DMS114 treated with DMSO at 0.1 percent for 48 hours (cell line): Measurements from ENCODE around the gene AGPAT1.
"Not testable (repeated sequence)": the region's sequence is repeated elsewhere in the genome, so short reads cannot be mapped to it uniquely, and the experiment has no call there.

Experiments
- DNase-seq: peaks from one replicate; lab custom pipeline; 2025; ENCODE audit not compliant: unreplicated experiment; lab: John Stamatoyannopoulos, UW

AGPAT1 gene

DNA sequence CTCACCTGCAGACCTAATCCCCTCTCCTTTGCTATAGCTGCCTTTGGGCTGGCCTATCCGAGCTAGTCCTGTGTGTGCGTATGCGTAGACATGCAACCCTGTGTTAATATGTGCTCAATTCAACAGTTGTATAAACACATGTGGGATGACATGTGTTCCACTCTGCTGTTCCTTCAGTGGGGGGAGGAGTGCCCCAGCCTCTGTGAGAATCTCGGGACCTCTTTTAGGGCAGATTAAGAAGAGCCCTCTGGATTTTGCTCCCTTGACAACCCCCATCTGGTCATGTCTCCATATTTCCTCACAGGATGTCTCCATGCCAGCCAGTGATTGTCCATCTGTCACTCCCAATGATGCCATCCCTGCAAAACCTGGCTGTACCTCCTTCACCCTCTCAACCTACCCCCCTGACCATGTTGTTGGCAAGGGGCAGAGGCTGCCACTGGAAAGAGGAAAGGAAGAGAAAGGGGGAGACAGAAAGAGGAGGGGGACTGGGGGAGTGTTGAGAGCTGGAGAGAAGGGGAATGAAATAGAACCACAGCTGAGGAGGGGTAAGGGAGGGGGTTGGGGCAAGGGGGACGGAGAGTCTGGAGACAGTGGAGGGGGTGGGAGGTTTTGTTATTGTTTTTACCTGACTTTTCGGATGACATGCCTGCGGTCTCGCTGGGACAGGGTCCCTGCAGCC lies 24.6 kb downstream of the AGPAT1 start:
- no peak for DNase-seq

DNA sequence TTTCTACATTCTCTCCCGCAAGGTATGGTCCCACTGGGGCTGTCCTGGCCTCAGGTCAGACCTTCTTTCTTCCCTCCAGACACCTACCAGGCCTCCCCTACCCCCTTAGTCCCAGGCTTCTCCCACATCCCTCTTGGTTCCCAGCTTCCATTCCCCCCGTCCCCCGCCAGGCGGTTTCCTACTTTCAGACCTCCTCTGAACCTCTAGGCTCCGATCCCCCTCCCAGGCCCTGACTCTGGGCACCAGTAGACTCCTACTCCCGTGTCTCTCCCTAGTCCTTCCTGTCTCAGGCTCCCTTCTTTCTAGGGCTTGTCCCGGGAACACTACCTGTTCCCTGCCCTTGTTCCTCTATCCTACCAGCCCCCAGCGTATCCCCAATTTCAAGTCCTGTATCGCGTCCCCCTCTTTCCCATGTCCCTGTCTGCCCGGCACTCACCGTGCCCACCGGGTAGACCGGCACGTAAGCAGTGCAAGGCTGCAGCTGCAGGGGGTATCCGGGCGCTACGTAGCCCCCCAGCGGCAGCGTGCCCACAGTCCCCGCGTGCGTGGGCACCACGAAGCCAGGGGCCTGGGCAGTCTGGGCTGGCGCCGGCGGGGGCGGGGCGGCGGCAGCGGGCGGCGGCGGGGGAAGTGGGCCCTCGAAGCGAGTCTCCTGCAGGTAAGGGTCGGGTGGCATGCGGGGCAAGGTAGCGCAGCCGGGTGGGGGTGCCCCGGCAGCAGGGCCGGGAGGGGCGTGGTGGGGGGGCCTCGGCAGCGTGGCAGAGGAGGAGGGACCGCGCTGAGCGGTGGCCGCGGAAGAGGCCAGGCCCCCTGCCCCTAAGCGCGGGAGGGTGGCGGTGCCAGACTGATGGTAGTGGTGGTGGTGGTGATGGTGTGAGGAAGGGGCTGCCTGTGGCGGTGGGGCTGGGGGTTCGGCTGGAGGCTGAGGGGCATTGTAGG lies 25.7 kb downstream of the AGPAT1 start:
- DNase-seq: no peak

DNA sequence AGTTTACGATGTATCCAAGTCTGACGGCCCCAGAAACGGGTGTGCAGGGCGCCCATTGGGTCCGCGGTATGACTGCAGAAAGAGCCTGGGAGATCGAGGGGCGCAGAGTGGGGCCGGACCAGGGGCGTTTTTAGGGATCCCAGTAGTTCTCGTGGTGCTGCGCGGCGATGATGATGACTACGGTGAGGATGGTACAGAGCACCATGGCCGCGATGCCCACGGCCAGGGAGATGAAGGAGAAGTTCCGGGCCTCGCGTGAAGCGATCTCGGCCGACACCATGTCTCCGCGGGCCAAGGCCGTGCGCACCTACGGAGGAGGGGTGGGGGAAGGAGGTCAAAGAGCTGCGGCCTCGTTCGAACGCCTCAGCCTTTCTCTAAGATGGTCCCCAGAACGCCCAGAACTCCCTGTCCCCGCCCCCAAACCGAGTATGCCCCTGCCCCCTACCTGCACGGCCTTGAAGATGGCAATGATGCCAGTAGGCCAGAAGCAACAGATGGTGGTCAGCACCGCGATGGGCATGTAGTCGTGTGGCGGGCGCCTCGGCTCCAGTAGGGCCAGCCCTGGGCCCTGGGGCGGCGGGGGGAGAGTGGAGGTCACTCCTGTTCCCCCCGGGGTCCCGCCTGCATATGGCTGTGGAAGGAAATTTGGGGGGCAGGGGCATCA lies 26.7 kb downstream of the AGPAT1 start:
- no peak for DNase-seq

DNA sequence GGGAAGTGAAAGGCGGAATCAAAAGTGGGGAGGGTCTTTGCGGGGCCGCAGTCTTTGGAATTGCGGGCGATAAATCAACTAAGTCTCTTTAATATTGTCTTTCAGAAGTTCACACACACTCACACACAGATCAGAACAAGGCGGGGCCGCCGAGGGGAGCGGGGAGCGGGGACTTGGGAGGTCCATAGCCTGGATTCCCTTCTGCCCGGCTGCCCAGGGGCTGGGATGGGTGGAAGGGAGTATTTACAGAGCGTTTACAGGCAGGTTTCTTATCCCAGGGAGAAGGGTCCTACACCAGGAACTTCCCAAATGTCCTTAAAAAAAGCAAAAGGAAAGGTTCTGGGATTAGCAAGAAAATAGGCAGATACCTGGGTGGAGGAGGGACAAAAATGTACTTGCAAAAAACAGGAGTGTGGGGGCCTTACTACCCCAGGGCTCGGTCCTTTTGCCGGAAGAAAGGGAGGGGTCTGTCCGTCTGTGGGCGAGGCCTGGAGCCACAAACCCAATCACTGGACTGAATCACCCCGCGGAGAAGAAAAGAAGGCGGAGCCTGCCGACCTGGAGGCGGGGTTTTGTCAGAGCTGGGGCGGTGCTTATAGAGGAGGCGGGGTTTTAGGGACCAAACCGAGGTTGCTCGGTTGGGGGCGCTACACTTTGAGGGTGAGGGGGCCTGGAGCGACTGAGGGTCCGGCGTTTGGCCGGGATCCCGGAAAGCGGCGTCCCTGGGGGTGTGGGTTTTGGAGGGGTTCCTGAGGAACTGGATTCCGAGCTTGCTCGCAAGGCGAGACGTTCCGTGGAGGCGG lies 27.4 kb downstream of the AGPAT1 start:
- no peak for DNase-seq

DNA sequence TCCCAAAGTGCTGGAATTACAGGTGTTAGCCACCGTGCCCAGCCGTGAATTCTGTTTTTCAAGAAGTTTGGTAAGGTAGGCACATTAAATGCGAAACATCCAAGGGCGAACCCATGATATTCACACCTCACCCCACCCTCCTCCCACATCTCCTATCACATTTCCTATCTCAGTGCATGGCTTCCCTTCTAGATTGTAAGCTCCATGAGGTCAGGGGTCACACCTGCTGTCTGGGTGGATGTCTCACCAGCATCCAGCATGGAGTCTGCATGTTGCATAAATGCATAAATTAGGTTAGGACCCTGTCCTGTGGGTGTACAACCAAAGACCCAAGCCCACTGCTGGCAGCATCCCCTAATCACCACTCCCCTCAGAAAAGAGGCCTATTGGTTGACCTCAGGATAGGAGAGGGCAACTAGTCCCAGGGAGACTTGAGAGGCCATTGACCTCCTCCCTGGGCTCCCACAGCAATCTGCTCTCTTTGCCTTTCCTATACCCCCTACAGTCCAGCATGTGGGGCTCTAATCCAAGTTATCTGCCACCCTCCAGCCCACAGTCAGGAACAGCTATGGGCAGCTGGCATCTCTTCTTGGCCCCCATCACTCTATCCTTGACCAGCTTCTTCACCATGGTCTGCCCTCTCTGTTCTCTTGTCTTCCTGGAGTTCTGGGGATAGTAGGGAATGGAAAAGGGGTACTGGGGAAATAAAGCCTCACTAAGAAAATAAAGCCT lies 28.3 kb downstream of the AGPAT1 start:
- DNase-seq: no peak

DNA sequence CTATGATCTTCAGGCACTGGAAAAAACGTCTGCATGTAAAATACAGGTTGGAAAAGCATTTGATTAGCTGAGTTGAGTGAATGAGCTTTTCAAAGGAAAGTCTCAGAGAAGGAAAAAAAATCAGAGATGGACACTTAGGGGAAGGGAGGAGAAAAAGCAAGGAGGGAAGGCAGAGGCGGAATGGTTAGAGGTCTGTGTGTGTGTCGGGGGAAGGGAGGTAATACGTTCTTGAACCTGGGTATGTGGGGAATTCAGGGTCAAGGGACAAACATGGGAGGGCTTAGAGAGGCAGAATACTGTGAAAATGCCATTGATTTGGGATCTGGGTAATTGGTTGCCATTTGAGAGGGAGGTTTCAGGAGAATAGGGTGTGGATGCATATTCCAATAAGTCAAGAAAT lies 29.2 kb downstream of the AGPAT1 start:
- no peak for DNase-seq

DNA sequence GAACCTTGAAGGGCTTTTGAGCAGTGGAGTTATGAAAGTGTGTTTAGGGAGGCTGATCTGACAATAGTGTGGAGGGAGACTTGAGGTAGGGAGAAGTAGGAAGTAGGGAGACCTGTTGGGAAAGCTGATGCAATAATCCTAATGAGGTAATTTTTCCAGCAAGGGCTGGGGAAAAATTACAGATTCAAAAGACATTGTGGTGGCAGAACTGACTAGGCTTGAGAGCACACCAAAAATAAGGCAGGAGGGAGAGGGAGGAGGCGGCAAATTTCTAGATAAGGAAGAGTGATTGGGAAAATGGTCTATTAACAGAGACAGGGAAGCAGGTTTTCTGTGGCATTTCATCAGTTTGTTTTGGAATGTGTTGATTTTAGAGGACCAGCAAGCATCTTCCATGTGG lies 29.6 kb downstream of the AGPAT1 start:
- DNase-seq: no peak

DNA sequence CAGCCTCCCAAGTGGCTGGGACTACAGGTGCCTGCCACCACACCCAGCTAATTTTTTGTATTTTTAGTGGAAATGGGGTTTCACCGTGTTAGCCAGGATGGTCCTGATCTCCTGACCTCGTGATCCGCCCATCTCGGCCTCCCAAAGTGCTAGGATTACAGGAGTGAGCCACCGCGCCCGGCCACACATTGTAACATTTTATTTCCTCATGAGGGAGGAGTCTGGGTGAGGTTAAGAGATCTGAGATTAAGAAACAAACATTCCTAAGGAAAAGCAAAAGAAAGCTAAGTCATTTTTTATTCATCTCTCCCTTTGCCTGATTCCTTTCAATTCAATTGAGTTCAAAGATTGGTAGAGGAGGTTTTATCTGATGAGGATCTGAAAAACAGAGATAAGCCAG lies 31.6 kb downstream of the AGPAT1 start:
- not testable (repeated sequence) for DNase-seq

DNA sequence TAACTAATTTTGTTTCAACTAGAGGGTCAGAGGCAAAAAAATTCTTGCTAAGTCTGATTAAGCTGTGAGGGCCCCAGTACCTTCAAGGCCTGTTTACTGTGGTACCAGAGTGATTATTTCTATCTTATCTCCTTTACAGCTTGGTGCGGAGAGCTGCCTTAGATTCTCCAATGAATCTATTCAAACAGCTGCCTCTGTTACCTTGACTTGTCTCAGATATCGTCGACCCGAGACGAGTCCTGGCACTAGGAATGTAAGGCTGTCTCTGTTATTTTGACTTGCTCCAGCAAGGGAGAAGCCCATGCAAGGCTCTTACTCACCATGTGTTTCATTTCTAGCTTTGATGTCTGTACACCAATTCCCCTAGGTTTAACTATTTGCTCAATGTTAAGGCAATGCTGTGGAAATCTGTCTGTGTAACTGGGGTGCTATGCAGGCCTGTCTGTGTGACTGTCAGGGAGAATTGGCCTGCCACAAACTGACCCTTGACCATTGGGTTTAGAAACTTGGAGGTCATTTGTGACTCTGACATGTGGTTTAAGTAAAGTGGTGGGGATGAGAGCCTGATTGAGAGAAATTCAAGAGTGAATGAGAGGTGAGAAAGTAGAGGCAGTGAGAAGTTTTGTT lies 35.4 kb downstream of the AGPAT1 start:
- DNase-seq: no peak

DNA sequence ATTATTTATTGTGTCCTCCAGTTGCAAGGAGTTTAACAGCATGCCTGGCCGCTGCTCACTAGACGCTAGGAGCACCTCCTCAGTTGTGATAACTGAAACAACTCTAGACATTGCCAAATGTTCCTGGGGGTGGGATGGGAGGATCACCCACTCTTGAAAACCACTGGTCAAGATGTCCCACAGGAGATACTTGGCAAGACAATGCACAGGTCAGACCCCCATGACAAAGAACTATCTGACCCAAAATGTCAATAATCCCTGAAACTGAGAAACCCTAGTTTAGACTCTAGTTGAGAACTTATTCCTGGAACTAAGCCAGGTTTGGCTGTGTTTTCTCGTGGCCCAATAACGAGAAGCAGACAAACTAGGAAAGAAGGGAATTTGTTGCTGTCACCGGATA lies 36.3 kb downstream of the AGPAT1 start:
- no peak for DNase-seq

DNA sequence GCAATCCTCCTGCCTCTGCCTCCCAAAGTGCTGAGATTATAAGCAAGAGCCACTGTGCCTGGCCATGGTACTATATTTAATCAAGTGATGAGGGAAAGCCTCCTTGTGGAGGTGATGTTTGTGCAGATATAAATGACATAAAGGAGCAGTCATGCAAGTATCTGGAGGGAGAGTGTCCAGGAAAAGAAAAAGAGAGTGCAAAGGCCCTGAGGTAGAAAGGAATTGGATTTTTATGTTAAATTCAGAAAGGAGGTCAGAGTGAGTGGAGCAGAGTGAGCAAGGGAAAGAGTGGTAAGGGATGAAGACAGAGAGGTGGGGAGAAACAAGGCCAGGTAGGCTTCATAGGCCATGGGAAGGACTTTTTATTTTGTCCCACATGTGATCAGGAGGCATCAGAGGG lies 38.4 kb downstream of the AGPAT1 start:
- DNase-seq: no peak

DNA sequence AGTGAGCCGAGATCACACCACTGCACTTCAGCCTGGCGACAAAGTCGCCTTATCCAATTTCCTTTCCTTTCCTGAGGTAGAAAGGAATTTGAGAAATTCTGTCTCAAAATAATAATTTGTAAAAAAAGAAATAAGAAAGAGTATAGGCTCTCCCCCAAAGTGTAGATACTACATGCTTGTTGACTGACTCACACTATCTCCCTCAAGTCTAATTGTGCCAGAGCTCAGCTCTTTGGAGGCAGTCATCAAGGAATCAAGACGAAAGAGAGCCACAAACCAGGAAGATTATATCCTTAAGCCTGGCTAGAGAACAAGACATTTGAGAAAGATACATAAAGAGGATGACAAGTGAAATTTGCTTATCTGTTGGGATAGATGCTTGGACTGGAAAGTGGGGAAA lies 42.1 kb downstream of the AGPAT1 start:
- DNase-seq: no peak

DNA sequence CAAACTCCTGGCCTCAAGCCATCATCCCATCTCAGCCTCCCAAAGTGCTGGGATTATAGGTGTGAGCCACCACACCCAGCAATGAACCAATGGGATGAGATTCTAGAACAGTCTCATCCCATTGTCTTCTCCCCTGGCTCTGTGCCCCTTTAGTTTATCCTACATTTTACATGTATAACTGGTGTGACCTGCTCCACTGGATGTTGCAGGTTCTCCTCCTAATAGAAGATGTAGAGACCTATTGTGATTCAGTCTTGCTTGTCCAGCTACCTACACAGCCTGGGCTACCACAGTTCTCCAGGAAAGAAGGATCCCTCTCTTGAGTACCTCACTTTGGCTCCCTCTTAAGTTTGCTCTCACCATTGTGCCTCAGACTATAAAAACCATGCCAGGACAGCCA lies 43.8 kb downstream of the AGPAT1 start:
- no peak for DNase-seq

DNA sequence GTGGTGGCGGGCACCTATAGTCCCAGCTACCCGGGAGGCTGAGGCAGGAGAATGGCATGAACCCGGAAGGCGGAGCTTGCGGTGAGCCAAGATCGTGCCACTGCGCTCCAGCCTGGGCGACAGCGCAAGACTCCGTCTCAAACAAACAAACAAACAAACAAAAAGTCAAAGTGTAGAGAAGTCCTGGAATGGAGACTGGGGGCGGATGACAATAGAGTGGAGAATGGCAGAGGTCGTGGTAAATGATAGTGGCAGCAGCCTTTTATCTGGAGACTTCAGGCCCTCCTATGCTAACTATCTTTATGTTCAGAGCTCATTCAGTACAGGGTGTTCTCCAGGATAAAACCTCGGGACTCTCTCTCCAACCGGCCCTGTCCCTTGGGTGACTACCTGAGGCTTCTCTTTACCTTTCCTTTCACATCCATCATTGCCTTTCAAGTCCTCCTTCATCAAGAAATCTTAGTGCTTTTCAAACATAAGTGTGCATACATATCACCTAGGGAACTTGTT lies 44.4 kb downstream of the AGPAT1 start:
- no peak for DNase-seq

DNA sequence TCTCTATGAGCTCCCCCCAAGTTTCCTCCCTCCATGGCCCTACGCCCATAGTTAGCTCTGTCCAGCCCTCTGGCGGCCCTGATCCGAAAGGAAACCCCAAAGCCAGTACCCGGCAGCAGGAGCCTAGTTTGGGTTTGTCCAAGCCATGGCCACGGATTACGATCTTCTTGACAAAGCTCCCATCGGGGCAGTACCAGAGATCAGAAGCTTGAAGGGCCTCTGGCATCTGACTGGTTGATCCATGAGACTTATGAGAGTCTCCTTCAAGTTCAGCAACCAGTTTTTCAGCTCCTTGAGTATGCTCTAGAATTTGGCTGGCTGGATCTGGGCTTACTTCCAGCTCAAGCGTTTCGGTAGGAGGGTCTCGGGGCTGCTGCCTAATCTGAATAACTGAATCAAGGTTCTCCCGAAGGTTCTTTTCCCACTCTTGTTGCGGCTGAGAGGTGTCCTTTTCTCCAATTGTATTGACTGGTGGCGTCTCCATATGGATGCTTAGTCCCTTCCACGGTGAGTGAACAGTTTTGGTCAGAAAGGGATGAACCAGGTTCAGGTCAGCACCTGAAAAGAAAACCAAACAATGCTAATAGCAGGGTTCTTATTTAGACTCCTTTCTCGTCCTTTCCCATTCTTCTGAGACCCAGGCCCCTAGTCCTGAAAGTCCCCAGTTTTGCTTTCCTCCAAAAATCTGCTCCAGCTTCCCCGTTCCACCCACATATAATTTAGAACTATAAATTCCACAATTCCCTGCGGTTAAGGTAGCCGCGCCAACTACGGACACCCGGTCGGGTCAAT lies 46.4 kb downstream of the AGPAT1 start:
- no peak for DNase-seq

DNA sequence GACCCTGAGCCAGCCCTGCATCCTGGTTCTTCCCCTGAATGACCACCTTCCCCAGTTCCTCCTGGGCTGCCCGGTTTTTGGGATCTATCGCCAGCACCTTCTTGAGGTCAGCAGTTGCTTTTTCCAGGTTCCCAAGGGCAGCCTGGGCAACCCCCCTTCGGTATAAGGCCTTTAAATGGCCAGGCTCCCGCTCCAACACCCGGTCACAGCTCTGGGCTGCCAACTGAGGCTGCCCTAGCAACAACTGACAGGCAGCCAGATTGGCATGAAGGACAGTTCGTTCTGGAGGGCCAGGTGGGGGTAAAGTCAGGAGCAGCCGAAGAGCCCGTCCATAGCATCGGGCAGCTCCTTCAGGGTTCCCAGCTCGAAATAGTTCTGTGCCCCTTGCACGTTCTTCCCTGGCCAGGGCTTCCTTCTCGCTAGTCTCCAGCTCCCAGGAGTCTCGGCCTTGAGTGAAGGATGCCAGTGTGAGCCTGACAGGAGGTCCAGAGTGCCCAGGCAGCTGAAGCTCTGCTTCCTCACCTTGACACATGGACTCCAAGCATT lies 47.1 kb downstream of the AGPAT1 start:
- no peak for DNase-seq

DNA sequence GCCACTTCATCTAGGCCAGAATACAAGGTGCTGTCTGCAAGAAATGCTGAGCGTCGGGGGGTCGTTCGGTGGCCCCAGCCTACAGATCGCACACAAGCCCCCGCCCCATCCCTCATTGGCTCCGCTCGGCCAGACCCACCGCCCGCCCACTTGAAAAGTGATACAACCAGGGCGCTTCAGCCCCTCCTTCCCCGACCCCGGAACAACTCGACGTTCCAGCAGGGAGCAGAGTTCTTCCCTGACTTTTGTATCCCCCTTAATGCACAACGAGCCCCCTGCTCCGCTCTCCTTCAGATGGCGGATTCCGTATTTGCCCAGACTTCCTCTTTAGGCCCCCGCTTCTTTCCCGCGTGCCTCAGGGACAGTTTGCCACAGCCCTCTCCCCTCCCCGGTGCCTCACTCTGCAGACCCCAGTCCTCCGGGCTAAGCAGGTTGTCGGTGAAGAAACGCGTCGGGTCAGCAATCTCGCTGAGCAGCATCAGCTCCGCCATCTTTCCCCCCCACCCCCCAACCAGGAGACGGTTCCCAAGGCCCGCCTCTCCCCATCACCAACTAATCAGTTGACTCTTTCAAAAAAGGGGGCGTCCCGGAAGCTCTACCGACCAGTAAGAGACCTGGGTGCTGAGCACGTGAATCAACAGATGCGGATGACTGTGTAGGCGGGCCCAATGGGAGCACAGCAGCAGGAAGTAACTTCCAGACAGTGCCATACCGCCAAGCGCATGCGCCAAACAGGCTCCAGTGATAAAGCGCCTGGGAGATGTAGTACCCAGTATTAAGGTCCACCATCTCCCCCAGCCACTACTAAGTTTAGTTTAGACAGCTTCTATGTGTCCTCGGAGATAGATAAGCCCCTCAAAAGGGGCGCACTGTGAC lies 47.9 kb downstream of the AGPAT1 start, which contains the start of gene ATF6B:
ATF6B (minus strand) TSS at position 530 of the 876 bp plus-strand sequence; CDS start at position 491, 39 bp downstream.
- DNase-seq: peak; percentile 100

DNA sequence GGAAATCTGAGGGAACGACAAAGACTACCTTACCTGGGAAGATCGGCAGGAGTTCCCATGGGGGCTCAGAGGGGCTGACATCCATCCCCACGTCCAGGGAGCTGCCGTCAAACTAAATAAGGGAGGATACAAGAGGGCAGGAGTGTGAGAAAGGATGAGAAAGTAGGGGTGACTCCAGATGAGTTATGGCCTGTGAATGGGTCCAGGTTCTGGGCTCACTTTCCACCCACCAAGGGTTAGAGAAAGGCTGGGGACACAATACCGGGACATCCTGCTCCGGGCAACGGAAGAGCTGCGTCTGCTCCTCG lies 48.5 kb downstream of the AGPAT1 start:
- no peak for DNase-seq
